WERI-Rb-1 (cell line): ENCODE measurements around the gene CFAP73.

ENCODE experiments used
- DNase-seq: peaks from one replicate; pipeline ENCODE4 v3.0.0-alpha.2; 2020
- H3K27ac ChIP-seq: fragments of 250-450 bp; sonication (Bioruptor Pico); 2 replicates; pipeline ENCODE4 v1.5.1; 2020; ENCODE audit warnings: mild to moderate bottlenecking, moderate library complexity
- H3K27me3 ChIP-seq: fragments of 250-450 bp; sonication (Bioruptor Pico); 2 replicates; pipeline ENCODE4 v1.5.1; 2021; ENCODE audit warnings: mild to moderate bottlenecking, low read depth, moderate library complexity; ENCODE audit not compliant: insufficient read depth, severe bottlenecking
- H3K36me3 ChIP-seq: fragments of 250-450 bp; sonication (Bioruptor Pico); 2 replicates; pipeline ENCODE4 v1.5.1; 2020; ENCODE audit warnings: mild to moderate bottlenecking, moderate library complexity
- H3K4me3 ChIP-seq: 2 replicates; pipeline ENCODE4 v1.5.1; 2011; ENCODE audit warnings: low read depth, mild to moderate bottlenecking, control low read depth, low read length
- H3K9me3 ChIP-seq: fragments of 250-450 bp; sonication (Bioruptor Pico); 2 replicates; pipeline ENCODE4 v1.5.1; 2021; ENCODE audit warnings: mild to moderate bottlenecking, moderate library complexity; ENCODE audit not compliant: severe bottlenecking
- CTCF ChIP-seq: IDR thresholded peaks from 2 replicates; pipeline ENCODE4 v1.5.1; 2011; ENCODE audit warnings: low read depth, mild to moderate bottlenecking, control low read depth, inconsistent platforms, low read length

The CFAP73 gene

GRCh38 chr12:113142173-113142885, 7.2 kb upstream of the CFAP73 start:
- H3K9me3 ChIP-seq = no peaks in the 10 kb centered on the region
- no peak for DNase-seq

GRCh38 chr12:113142886-113143332, 6.6 kb upstream of the CFAP73 start:
- no peak for TF ChIP-seq CTCF
- no peaks in the 10 kb centered on the region for H3K36me3 ChIP-seq
- no peaks in the 10 kb centered on the region for H3K9me3 ChIP-seq
- H3K27me3 ChIP-seq = no peaks in the 10 kb centered on the region
- no peak overlapping the region for H3K27ac ChIP-seq
- DNase-seq = no peak
- no peak overlapping the region for H3K4me3 ChIP-seq

More at GRCh38 chr12:113142173-113142885, 7.2 kb upstream of the CFAP73 start:
- no peaks in the 10 kb centered on the region for H3K27me3 ChIP-seq
- H3K4me3 ChIP-seq = no peak overlapping the region
- H3K27ac ChIP-seq = no peak overlapping the region
- H3K36me3 ChIP-seq = no peaks in the 10 kb centered on the region
- no peak for TF ChIP-seq CTCF

- no peaks in the 10 kb centered on the region for H3K9me3 ChIP-seq
- H3K4me3 ChIP-seq = no peak overlapping the region
- no peaks in the 10 kb centered on the region for H3K36me3 ChIP-seq
- no peak for TF ChIP-seq CTCF
- no peaks in the 10 kb centered on the region for H3K27me3 ChIP-seq
- no peak overlapping the region for H3K27ac ChIP-seq
- DNase-seq = no peak
Measured at GRCh38 chr12:113143959-113144358, 5.6 kb upstream of the CFAP73 start.

DNA sequence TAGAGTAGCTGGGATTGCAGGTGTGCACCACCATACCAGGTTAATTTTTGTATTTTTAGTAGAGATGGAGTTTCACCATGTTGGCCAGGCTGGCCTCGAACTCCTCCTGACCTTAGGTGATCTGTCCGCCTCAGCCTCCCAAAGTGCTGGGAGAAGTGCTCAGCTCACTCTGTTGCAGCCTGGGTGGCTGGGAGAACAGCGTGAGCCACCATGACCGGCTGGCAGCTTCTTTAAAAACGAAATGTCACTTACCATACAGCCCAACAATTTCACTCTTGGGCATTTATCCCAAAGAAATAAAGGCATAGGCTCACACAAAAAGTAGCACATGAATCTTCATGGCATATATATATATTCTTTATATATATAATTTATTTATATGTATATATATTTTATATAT, 4.7 kb upstream of the CFAP73 start:
- no peaks in the 10 kb centered on the region for H3K9me3 ChIP-seq
- no peaks in the 10 kb centered on the region for H3K27me3 ChIP-seq
- no peak for TF ChIP-seq CTCF
- no peak overlapping the region for H3K4me3 ChIP-seq
- no peak overlapping the region for H3K27ac ChIP-seq
- no peaks in the 10 kb centered on the region for H3K36me3 ChIP-seq
- DNase-seq = no peak

DNA sequence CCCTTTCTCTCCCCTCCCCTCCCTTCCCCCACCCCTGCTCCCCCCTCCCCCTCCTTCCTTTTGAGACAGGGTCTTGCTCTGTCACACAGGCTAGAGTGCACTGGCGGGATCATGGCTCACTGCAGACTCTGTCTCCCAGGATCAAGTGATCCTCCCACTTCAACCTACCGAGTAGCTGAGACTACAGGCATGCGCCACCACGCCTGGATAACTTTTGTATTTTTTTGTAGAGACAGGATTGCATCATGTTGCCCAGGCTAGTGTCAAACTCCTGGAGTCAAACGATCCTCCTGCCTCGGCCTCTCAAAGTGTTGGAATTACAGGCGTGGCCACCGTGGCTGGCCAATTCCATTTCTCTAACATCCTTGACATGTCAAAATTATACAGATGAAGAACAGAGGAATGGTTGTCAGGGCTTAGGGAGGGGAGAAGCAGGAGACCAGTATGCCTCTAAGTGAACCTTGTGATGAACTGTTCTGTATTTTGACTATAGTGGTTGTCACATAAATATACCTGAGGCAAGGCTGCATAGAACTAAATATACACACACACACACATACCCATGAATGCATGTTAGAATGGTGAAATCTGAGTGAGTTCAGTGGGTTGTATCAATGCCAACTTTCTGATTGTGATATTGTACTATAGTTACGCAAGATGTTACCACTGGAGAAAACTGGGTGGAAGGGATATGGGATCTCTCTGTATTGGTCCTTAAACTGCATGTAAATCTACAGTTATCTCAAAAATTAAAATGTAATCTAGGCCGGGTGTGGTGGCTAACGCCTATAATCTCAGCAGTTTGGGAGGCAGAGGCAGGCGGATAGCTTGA, 3.6 kb upstream of the CFAP73 start:
- H3K9me3 ChIP-seq = no peaks in the 10 kb centered on the region

More for the DNA sequence above, 3.6 kb upstream of the CFAP73 start:
- no peak overlapping the region for H3K4me3 ChIP-seq
- no peak for TF ChIP-seq CTCF
- no peak for DNase-seq
- H3K27ac ChIP-seq = no peak overlapping the region
- H3K36me3 ChIP-seq = no peaks in the 10 kb centered on the region
- no peaks in the 10 kb centered on the region for H3K27me3 ChIP-seq
